HUES6 (cell line): ENCODE data around the gene FITM2.
"Not testable (repeated sequence)": the region's sequence is repeated elsewhere in the genome, so short reads cannot be mapped to it uniquely, and the experiment has no call there.

Experiments
- H3K27ac ChIP-seq: 2 replicates; pipeline ENCODE4 v1.7.0; 2013; ENCODE audit warnings: low read depth, mild to moderate bottlenecking, low read length, inconsistent platforms
- H3K27me3 ChIP-seq: 2 replicates; pipeline ENCODE4 v1.6.1; 2013; ENCODE audit warnings: low read length; ENCODE audit not compliant: control insufficient read depth, insufficient read depth
- H3K36me3 ChIP-seq: 2 replicates; pipeline ENCODE4 v1.6.1; 2013; ENCODE audit warnings: low read length; ENCODE audit not compliant: control insufficient read depth, insufficient read depth
- H3K4me1 ChIP-seq: 2 replicates; pipeline ENCODE4 v1.6.1; 2013; ENCODE audit warnings: low read length; ENCODE audit not compliant: control insufficient read depth, insufficient read depth
- H3K4me3 ChIP-seq: 2 replicates; pipeline ENCODE4 v1.5.1; 2013; ENCODE audit warnings: low read depth, low read length
- H3K9ac ChIP-seq: one replicate; pipeline ENCODE4 v1.6.1; 2013; ENCODE audit warnings: mild to moderate bottlenecking, low read length
- H3K9me3 ChIP-seq: 2 replicates; pipeline ENCODE4 v1.6.1; 2013; ENCODE audit warnings: low read depth, low read length; ENCODE audit not compliant: control insufficient read depth, insufficient read depth

The FITM2 gene

GRCh38 chr20:44348168-44348659 lies 37.2 kb upstream of the FITM2 start:
- H3K9ac ChIP-seq, result no peak overlapping the region
- no peaks in the 10 kb centered on the region for H3K36me3 ChIP-seq
- H3K4me1 ChIP-seq, result peaks cover 3% of the 10 kb centered on the region; the same call in 1 of the 2 replicates
- H3K27me3 ChIP-seq, result no peaks in the 10 kb centered on the region
- no peak overlapping the region for H3K4me3 ChIP-seq
- no peak overlapping the region for H3K27ac ChIP-seq
- H3K9me3 ChIP-seq, result no peaks in the 10 kb centered on the region

- H3K4me1 ChIP-seq, result not testable (repeated sequence)
These were observed 34.9 kb upstream of the FITM2 start for GRCh38 chr20:44345941-44346340.

GRCh38 chr20:44345147-44345546 lies 34.1 kb upstream of the FITM2 start:
- Histone ChIP-seq H3K27me3 (no peaks in the 10 kb centered on the region), H3K9me3 (no peaks in the 10 kb centered on the region), H3K9ac (no peak overlapping the region), H3K4me3 (no peak overlapping the region), H3K36me3 (no peaks in the 10 kb centered on the region), H3K27ac (no peak overlapping the region), H3K4me1 (no peaks in the 10 kb centered on the region)

More at GRCh38 chr20:44345941-44346340, 34.9 kb upstream of the FITM2 start:
- not testable (repeated sequence) for H3K36me3 ChIP-seq, H3K27me3 ChIP-seq, H3K9ac ChIP-seq, H3K27ac ChIP-seq, H3K9me3 ChIP-seq, H3K4me3 ChIP-seq

GRCh38 chr20:44344723-44345122 lies 33.7 kb upstream of the FITM2 start:
- H3K9me3 ChIP-seq, result no peaks in the 10 kb centered on the region
- no peaks in the 10 kb centered on the region for H3K4me1 ChIP-seq
- no peaks in the 10 kb centered on the region for H3K36me3 ChIP-seq
- no peaks in the 10 kb centered on the region for H3K27me3 ChIP-seq
- no peak overlapping the region for H3K27ac ChIP-seq
- no peak overlapping the region for H3K4me3 ChIP-seq
- H3K9ac ChIP-seq, result no peak overlapping the region

- Histone ChIP-seq H3K4me1 (no peaks in the 10 kb centered on the region), H3K27ac (no peak overlapping the region), H3K27me3 (no peaks in the 10 kb centered on the region), H3K4me3 (no peak overlapping the region), H3K9ac (no peak overlapping the region), H3K36me3 (no peaks in the 10 kb centered on the region), H3K9me3 (no peaks in the 10 kb centered on the region)
These were observed 32.2 kb upstream of the FITM2 start for GRCh38 chr20:44343162-44343675.

- Histone ChIP-seq H3K36me3 (no peaks in the 10 kb centered on the region), H3K9me3 (no peaks in the 10 kb centered on the region), H3K4me1 (no peaks in the 10 kb centered on the region), H3K9ac (no peak overlapping the region), H3K4me3 (no peak overlapping the region), H3K27me3 (no peaks in the 10 kb centered on the region), H3K27ac (no peak overlapping the region)
These were observed 31.2 kb upstream of the FITM2 start for GRCh38 chr20:44342248-44342647.

GRCh38 chr20:44336725-44337380 lies 25.9 kb upstream of the FITM2 start, which contains the start of gene R3HDML:
Gene R3HDML (plus strand): TSS chr20:44337043. CDS start chr20:44337158, 115 bp downstream.
- Histone ChIP-seq H3K9me3 (no peaks in the 10 kb centered on the region), H3K27ac (no peak within 1 kb of the TSS), H3K36me3 (no peaks in the 10 kb centered on the region), H3K9ac (no peak within 1 kb of the TSS), H3K4me3 (no peak within 1 kb of the TSS), H3K4me1 (peaks cover 10% of the 10 kb centered on the region; the same call in 1 of the 2 replicates), H3K27me3 (no peaks in the 10 kb centered on the region)

- H3K27ac ChIP-seq, result no peak overlapping the region
- peaks cover 10% of the 10 kb centered on the region; the same call in 1 of the 2 replicates for H3K4me1 ChIP-seq
- no peaks in the 10 kb centered on the region for H3K27me3 ChIP-seq
- H3K4me3 ChIP-seq, result no peak overlapping the region
- no peak overlapping the region for H3K9ac ChIP-seq
- H3K36me3 ChIP-seq, result no peaks in the 10 kb centered on the region
- H3K9me3 ChIP-seq, result no peaks in the 10 kb centered on the region
These were observed 25.1 kb upstream of the FITM2 start for GRCh38 chr20:44336086-44336485.

- H3K4me1 ChIP-seq, result peaks cover 10% of the 10 kb centered on the region; the same call in 1 of the 2 replicates
- H3K9me3 ChIP-seq, result no peaks in the 10 kb centered on the region
- no peak overlapping the region for H3K4me3 ChIP-seq
- H3K27me3 ChIP-seq, result no peaks in the 10 kb centered on the region
- no peaks in the 10 kb centered on the region for H3K36me3 ChIP-seq
- H3K27ac ChIP-seq, result no peak overlapping the region
- no peak overlapping the region for H3K9ac ChIP-seq
These were observed 24.7 kb upstream of the FITM2 start for GRCh38 chr20:44335675-44336074.

GRCh38 chr20:44334709-44335108 lies 23.7 kb upstream of the FITM2 start:
- Histone ChIP-seq H3K27ac (no peak overlapping the region), H3K9ac (no peak overlapping the region)

GRCh38 chr20:44334306-44334705 lies 23.3 kb upstream of the FITM2 start:
- Histone ChIP-seq H3K36me3 (no peaks in the 10 kb centered on the region), H3K27me3 (no peaks in the 10 kb centered on the region), H3K27ac (no peak overlapping the region), H3K9me3 (no peaks in the 10 kb centered on the region), H3K9ac (no peak overlapping the region), H3K4me3 (no peak overlapping the region), H3K4me1 (peaks cover 10% of the 10 kb centered on the region; the same call in 1 of the 2 replicates)

More at GRCh38 chr20:44334709-44335108, 23.7 kb upstream of the FITM2 start:
- peaks cover 10% of the 10 kb centered on the region; the same call in 1 of the 2 replicates for H3K4me1 ChIP-seq
- no peaks in the 10 kb centered on the region for H3K9me3 ChIP-seq
- no peaks in the 10 kb centered on the region for H3K27me3 ChIP-seq
- no peak overlapping the region for H3K4me3 ChIP-seq
- H3K36me3 ChIP-seq, result no peaks in the 10 kb centered on the region
